Mesodermal cell (in vitro differentiated cells): ENCODE results near the gene LRRC25.
"Not testable (repeated sequence)": the region's sequence is repeated elsewhere in the genome, so short reads cannot be mapped to it uniquely, and the experiment has no call there.

Experiments
- H3K27ac ChIP-seq: 2 replicates; pipeline ENCODE4 v1.7.0; 2013; ENCODE audit warnings: mild to moderate bottlenecking, low read depth, low read length, moderate library complexity; ENCODE audit not compliant: severe bottlenecking
- H3K36me3 ChIP-seq: 2 replicates; pipeline ENCODE4 v1.7.1; 2013; ENCODE audit warnings: mild to moderate bottlenecking, low read length, moderate library complexity; ENCODE audit not compliant: control insufficient read depth, insufficient read depth
- H3K4me1 ChIP-seq: one replicate; pipeline ENCODE4 v1.7.1; 2013; ENCODE audit warnings: mild to moderate bottlenecking, low read length; ENCODE audit not compliant: insufficient read depth, control insufficient read depth, poor library complexity, severe bottlenecking
- H3K4me3 ChIP-seq: 2 replicates; pipeline ENCODE4 v1.7.0; 2013; ENCODE audit warnings: low read length, control low read depth, mild to moderate bottlenecking; ENCODE audit not compliant: insufficient read depth, poor library complexity, severe bottlenecking; ENCODE audit errors: extremely low read depth
- H3K9me3 ChIP-seq: 2 replicates; pipeline ENCODE4 v1.7.1; 2013; ENCODE audit warnings: mild to moderate bottlenecking, low read length, moderate library complexity; ENCODE audit not compliant: control insufficient read depth
- WGBS, 2 experiments: methylation state at CpG; one replicate each; pipeline ENCODE4 v1.1.5; 2013; ENCODE audit warnings: missing lambda C conversion rate in 2 of 2; ENCODE audit not compliant: insufficient coverage in 2 of 2; 5-methylcytosine and 5-hydroxymethylcytosine counted together

LRRC25 gene

GRCh38 chr19:18351544-18351943 is 45.9 kb downstream of the LRRC25 start:
- Histone ChIP-seq H3K9me3 (no peaks in the 10 kb centered on the region), H3K4me1 (no peaks in the 10 kb centered on the region), H3K36me3 (peaks cover 9% of the 10 kb centered on the region), H3K27ac (no peak overlapping the region), H3K4me3 (no peak overlapping the region)
- WGBS, 2 experiments = 98 to 100% methylated on average over 2 to 7 of the region's 7 CpGs

DNA sequence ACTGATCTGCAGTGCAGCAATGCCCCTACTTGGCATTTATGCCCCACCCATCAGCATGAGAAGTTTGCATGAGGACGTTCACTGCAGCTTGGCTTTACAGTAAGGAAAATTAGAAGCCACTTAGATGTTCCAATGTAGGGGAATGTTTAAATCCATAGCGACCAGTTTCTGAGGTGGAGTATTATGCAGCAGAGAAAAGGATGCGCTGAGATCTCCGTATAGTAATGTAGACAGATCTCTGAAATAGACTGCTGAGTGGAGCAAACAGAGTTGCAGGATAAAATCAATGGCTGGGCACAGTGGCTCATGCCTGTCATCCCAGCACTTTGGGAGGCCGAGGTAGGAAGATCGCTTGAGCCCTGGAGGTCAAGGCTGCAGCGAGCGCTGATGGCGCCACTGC is 46.9 kb downstream of the LRRC25 start:
- Histone ChIP-seq H3K9me3 (no peaks in the 10 kb centered on the region), H3K4me1 (no peaks in the 10 kb centered on the region), H3K4me3 (no peak overlapping the region), H3K36me3 (no peaks in the 10 kb centered on the region), H3K27ac (no peak overlapping the region)
- 74 to 85% methylated on average over 9 of the region's 9 CpGs for WGBS, 2 experiments

DNA sequence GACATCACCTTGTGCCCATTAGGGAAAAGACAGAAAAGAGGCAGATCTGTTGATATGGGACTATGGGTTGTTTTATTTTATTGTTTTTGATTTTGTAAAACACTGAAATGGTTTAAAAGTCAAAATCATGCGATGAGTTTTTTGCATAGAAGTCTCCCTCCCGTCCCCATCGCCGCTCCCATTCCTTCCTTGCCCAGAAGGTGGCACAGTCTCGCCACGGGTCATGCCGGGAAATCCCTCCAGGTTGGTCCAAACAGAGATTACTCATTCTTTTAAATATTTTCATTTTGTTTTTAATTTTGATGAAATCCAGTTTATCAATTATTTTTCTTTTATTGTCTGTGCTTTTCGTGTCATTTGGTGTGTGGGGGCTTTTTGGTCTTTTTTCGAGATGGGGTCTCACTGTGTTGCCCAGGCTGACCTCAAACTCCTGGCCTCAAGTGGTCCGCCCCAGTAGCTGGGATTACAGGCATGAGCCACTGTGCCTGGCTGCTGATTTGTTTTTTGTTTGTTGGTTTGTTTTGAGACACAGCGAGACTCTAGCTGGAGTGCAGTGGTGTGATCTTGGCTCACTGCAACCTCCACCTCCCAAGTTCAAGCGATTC is 47.8 kb downstream of the LRRC25 start:
- Histone ChIP-seq H3K27ac (no peak overlapping the region), H3K36me3 (no peaks in the 10 kb centered on the region), H3K9me3 (no peaks in the 10 kb centered on the region), H3K4me3 (no peak overlapping the region), H3K4me1 (no peaks in the 10 kb centered on the region)
- WGBS, 2 experiments = 88 to 90% methylated on average over 3 to 5 of the region's 12 CpGs

GRCh38 chr19:18348818-18349339 is 48.5 kb downstream of the LRRC25 start:
- not testable (repeated sequence) for H3K4me1 ChIP-seq, H3K4me3 ChIP-seq, H3K27ac ChIP-seq, H3K9me3 ChIP-seq, H3K36me3 ChIP-seq
- 94% methylated on average over 5 of the region's 6 CpGs; no CpG with 5 or more reads in 1 of the 2 experiments for WGBS, 2 experiments

- Histone ChIP-seq H3K4me3 (no peak overlapping the region), H3K36me3 (no peaks in the 10 kb centered on the region), H3K9me3 (no peaks in the 10 kb centered on the region), H3K27ac (no peak overlapping the region), H3K4me1 (no peaks in the 10 kb centered on the region)
- 86 to 93% methylated on average over 14 to 17 of the region's 17 CpGs for WGBS, 2 experiments
Observed at GRCh38 chr19:18348171-18348570, 49.3 kb downstream of the LRRC25 start.

DNA sequence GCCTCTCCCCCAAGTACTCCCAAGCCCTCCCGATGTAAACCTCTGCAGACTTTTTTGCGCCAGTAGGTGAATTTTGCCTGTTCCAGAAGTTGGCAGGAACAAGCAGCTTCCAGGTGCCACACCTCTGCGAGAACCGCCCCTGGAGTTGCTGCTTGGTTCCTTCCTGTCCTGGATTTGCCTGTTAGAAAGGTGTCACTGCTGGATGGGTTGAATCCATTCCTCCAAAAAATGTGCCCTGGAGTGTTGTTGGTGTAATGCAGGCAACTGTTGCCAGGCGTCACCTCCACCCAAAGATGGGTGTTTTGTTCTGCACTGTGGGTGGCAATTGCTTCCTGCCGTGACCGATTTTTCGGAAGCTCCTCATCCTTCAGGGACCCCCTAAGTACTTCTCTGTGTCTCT is 51.3 kb downstream of the LRRC25 start:
- Histone ChIP-seq H3K27ac (no peak overlapping the region), H3K4me3 (no peak overlapping the region), H3K9me3 (no peaks in the 10 kb centered on the region), H3K36me3 (no peaks in the 10 kb centered on the region), H3K4me1 (peaks cover 2% of the 10 kb centered on the region)
- WGBS, 2 experiments = 60 to 68% methylated on average over 5 to 8 of the region's 8 CpGs

GRCh38 chr19:18345296-18345695 is 52.1 kb downstream of the LRRC25 start:
- H3K27ac ChIP-seq = no peak overlapping the region
- WGBS, 2 experiments = 96 to 97% methylated on average over 3 to 4 of the region's 6 CpGs

DNA sequence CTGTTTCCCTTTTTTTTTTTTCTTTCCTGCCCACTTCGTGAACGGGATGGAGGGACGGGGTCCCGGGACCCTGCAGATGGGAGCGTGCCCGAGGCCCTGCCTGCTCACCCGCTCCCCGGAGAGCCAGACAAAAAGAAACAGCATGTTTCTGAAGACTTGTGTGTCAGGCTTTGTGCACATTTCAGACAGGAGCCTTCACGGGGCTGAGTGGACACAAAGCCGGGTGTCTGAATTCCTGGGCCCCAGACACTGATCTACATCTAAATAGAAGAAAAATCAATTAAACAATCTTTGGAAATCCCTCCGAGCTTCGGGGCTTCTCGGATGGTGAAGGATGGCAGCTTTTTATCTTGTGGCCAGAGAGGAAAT is 52.9 kb downstream of the LRRC25 start:
- Histone ChIP-seq H3K9me3 (no peaks in the 10 kb centered on the region), H3K27ac (peak overlapping the region; percentile 13), H3K4me3 (no peak overlapping the region), H3K36me3 (no peaks in the 10 kb centered on the region), H3K4me1 (peaks cover 4% of the 10 kb centered on the region)
- WGBS, 2 experiments = 54 to 63% methylated on average over 6 to 13 of the region's 13 CpGs

More at GRCh38 chr19:18345296-18345695, 52.1 kb downstream of the LRRC25 start:
- Histone ChIP-seq H3K4me3 (no peak overlapping the region), H3K9me3 (no peaks in the 10 kb centered on the region), H3K36me3 (no peaks in the 10 kb centered on the region), H3K4me1 (peaks cover 4% of the 10 kb centered on the region)

GRCh38 chr19:18342090-18342632 is 55.3 kb downstream of the LRRC25 start:
- Histone ChIP-seq H3K27ac (no peak overlapping the region), H3K4me3 (no peak overlapping the region), H3K4me1 (peaks cover 4% of the 10 kb centered on the region), H3K9me3 (no peaks in the 10 kb centered on the region), H3K36me3 (no peaks in the 10 kb centered on the region)
- WGBS, 2 experiments = 95 to 96% methylated on average over 5 of the region's 8 CpGs
